ENCODE results near the gene EIF4E2.

EIF4E2 gene

DNA sequence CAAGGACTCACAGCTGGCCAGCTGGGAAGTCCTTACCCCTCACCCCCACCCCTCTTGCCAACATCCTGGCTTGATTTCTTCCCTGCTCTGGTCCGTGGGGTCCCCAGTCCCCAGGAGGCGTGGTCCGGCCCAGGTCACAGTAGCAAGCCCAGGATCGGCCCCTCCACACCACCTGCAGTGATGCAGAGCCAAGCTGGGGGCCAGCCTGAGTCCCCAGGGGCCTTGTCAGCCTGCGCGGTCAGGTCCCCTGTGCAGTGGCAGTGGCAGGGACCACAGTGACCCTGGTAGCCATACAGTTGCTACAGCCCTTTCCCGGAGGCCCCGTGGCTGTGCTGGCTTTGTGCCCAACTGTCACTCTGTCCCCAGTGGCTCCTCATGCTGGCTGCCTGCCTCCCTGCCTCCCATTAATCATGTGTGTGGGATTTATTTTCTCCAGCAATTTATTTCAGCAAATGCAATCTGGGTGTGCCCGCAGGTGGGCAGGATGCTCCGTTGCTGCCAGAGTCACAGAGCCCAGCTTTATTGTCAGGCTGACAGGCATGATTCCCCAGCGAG, 39.1 kb upstream of the EIF4E2 start:
- no peak overlapping the region for H3K9ac ChIP-seq (ENCODE audit: low read depth, low read length)

DNA sequence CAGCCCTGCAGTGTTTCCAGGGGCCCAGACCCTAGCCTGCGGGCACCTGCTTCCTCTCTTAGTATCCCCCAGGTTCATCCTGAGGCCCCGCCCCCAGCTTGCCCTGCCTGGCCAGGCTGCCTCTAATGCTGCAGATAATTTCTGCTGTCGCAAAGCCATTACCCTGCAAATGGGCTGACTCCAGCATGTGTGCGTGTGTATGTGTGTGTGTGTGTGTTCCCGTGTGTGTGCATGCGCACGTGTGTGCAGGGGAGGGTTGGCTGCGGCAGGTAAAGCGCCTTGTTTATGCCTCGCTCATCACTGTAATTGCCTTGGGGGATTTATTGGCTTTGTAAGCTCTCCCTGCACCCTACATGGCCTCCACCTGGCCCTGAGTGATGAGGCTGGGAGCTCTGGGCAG, 37.9 kb upstream of the EIF4E2 start:
- Histone ChIP-seq H3K27me3 (ENCODE audit: control insufficient read depth, insufficient read depth, low read length) (no peaks in the 10 kb centered on the region), H3K27ac (ENCODE audit: low read depth, low read length) (no peak overlapping the region), H3K4me1 (ENCODE audit: control insufficient read depth, insufficient read depth, low read length) (no peaks in the 10 kb centered on the region), H3K36me3 (ENCODE audit: control insufficient read depth, insufficient read depth, low read length) (no peaks in the 10 kb centered on the region), H3K9me3 (ENCODE audit: control insufficient read depth, insufficient read depth, low read length) (no peaks in the 10 kb centered on the region), H3K9ac (ENCODE audit: low read depth, low read length) (no peak overlapping the region), H3K4me3 (ENCODE audit: low read depth, low read length) (no peak overlapping the region)

More for the DNA sequence above, 39.1 kb upstream of the EIF4E2 start:
- H3K36me3 ChIP-seq (ENCODE audit: control insufficient read depth, insufficient read depth, low read length) = no peaks in the 10 kb centered on the region
- no peak overlapping the region for H3K27ac ChIP-seq (ENCODE audit: low read depth, low read length)
- peaks cover 10% of the 10 kb centered on the region for H3K27me3 ChIP-seq (ENCODE audit: control insufficient read depth, insufficient read depth, low read length)
- no peaks in the 10 kb centered on the region for H3K9me3 ChIP-seq (ENCODE audit: control insufficient read depth, insufficient read depth, low read length)
- no peaks in the 10 kb centered on the region for H3K4me1 ChIP-seq (ENCODE audit: control insufficient read depth, insufficient read depth, low read length)
- no peak overlapping the region for H3K4me3 ChIP-seq (ENCODE audit: low read depth, low read length)

DNA sequence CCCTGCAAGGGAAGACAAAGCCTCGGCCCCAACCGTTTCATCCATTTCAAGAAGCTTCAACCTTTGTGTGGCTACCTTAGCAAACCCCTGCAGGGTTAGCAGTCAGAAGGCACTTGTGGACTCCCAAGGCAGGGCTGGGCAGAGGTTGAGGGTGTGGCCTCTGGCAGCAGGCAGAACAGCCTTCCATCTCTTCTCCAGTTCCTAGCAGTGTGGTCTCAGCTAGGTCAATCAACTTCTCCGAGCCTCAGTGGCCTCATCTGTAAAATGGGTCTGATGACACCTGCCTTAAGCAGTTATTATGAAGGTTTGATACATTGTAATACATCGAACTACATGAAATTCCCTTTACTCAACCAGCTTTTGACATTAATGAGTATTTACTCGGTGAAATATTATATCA, 37.1 kb upstream of the EIF4E2 start:
- Histone ChIP-seq H3K9ac (ENCODE audit: low read depth, low read length) (no peak overlapping the region), H3K27me3 (ENCODE audit: control insufficient read depth, insufficient read depth, low read length) (no peaks in the 10 kb centered on the region), H3K4me1 (ENCODE audit: control insufficient read depth, insufficient read depth, low read length) (no peaks in the 10 kb centered on the region), H3K36me3 (ENCODE audit: control insufficient read depth, insufficient read depth, low read length) (no peaks in the 10 kb centered on the region), H3K27ac (ENCODE audit: low read depth, low read length) (no peak overlapping the region), H3K9me3 (ENCODE audit: control insufficient read depth, insufficient read depth, low read length) (no peaks in the 10 kb centered on the region), H3K4me3 (ENCODE audit: low read depth, low read length) (no peak overlapping the region)

DNA sequence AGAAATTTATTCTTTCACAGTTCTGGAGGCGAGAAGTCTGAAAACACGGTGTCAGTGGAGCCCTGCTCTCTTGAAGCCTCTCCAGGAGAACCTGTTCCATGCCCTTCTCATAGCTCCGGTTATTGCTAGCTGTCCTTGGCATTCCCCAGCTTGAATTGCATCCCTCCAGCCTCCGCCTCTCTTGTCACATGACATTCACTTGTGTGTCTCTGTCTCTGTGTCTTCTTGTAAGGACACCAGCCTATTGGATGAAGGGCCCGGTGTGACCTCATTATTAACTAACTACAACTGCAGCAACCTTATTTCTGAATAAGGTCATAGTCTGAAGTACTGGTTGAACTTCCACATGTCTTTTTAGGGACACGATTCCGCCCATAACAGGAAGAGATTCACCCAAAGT, 34.9 kb upstream of the EIF4E2 start:
- H3K9me3 ChIP-seq (ENCODE audit: control insufficient read depth, insufficient read depth, low read length) = no peaks in the 10 kb centered on the region
- peaks cover 12% of the 10 kb centered on the region for H3K27me3 ChIP-seq (ENCODE audit: control insufficient read depth, insufficient read depth, low read length)
- H3K36me3 ChIP-seq (ENCODE audit: control insufficient read depth, insufficient read depth, low read length) = no peaks in the 10 kb centered on the region
- H3K4me1 ChIP-seq (ENCODE audit: control insufficient read depth, insufficient read depth, low read length) = no peaks in the 10 kb centered on the region
- H3K27ac ChIP-seq (ENCODE audit: low read depth, low read length) = no peak overlapping the region
- no peak overlapping the region for H3K9ac ChIP-seq (ENCODE audit: low read depth, low read length)
- no peak overlapping the region for H3K4me3 ChIP-seq (ENCODE audit: low read depth, low read length)

DNA sequence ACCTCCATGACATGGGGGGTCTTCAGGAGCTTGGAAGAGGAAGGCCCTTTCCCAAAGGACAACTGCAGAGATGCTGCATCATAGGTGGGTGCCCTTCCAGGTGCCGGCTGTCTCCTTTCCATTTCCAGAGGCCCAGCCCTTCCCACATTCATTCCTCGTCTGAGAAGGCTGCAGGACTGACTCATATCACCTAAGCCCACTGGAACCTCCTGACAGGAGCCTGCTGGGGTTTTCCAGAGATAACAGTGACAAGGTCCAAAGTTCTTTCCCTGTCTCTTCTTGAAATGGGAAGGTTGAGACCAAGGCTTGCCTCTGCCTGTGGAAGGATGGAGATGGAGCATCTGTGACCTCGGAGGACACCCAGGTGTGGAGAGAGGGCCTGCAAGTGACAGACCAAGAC, 33.9 kb upstream of the EIF4E2 start:
- no peak overlapping the region for H3K27ac ChIP-seq (ENCODE audit: low read depth, low read length)
- no peaks in the 10 kb centered on the region for H3K36me3 ChIP-seq (ENCODE audit: control insufficient read depth, insufficient read depth, low read length)
- H3K9me3 ChIP-seq (ENCODE audit: control insufficient read depth, insufficient read depth, low read length) = no peaks in the 10 kb centered on the region
- no peak overlapping the region for H3K9ac ChIP-seq (ENCODE audit: low read depth, low read length)
- no peak overlapping the region for H3K4me3 ChIP-seq (ENCODE audit: low read depth, low read length)
- H3K4me1 ChIP-seq (ENCODE audit: control insufficient read depth, insufficient read depth, low read length) = peaks cover under 1% of the 10 kb centered on the region; the same call in 1 of the 2 replicates
- peaks cover 21% of the 10 kb centered on the region for H3K27me3 ChIP-seq (ENCODE audit: control insufficient read depth, insufficient read depth, low read length)

DNA sequence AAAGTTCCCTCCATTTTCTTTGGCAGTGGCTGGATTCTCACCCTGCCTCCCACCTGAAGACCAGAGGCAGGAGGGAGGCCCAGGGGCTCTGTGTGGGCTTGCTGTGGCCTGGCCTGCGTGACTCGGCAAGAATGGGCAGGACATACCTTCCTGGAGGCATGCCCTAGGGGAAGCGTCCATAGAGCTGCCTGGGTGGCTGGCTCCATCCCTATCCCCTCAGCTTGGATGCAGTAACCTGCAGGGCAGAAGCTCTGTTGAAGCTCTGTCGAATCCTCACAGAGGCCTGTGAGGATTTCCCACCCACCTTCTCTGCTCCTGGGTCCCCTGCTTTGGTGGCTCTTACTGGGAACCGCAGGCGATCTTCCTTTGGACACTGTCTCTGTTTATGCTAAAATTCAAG, 31.6 kb upstream of the EIF4E2 start:
- H3K36me3 ChIP-seq (ENCODE audit: control insufficient read depth, insufficient read depth, low read length) = no peaks in the 10 kb centered on the region
- H3K27me3 ChIP-seq (ENCODE audit: control insufficient read depth, insufficient read depth, low read length) = peaks cover 44% of the 10 kb centered on the region
- H3K4me1 ChIP-seq (ENCODE audit: control insufficient read depth, insufficient read depth, low read length) = peaks cover 4% of the 10 kb centered on the region; the same call in 1 of the 2 replicates
- H3K9me3 ChIP-seq (ENCODE audit: control insufficient read depth, insufficient read depth, low read length) = no peaks in the 10 kb centered on the region
- no peak overlapping the region for H3K9ac ChIP-seq (ENCODE audit: low read depth, low read length)
- H3K4me3 ChIP-seq (ENCODE audit: low read depth, low read length) = no peak overlapping the region
- no peak overlapping the region for H3K27ac ChIP-seq (ENCODE audit: low read depth, low read length)

DNA sequence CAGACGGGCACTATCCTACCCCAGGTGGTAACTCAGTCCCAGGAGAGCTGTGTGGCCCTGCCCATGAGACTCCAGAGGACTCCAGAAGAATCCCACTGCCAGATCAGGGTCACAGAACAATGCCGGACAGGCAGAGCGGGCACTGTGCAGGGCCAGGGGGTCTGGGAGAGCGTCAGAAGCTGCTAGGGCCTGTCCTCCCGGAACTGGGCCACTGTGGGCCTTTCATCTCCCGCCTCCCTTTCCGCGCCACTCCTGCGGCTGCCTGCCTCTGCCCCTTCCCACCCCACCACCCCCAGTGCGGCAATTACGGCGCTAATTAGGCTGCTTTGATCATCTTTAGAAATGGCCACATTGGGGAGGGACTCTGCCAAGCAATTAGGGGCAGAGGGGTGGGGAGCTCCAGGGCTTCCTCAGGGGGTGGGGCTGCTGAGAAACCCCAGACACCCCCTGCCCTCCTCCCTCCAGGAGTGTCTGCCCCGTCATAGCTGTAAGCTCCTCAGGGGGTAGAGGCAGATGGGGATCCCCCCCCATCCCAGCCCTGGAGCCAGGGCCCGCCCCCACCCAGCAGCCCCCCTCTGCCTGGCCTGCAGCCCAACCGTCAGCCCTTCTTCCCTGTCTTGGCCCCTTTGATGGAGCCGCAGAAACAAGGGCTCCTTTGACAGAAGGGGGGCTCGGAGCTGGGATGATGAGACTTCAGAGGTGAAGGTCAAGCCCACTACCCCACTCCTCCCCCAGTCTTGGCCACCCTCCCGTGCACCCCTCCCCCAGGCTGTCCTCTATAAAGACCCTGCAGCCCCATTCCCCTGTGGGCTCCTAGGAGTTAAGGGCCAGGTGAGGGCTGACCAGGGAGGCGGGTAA, 30.7 kb upstream of the EIF4E2 start, which contains the start of gene PRSS56:
Gene PRSS56 (plus strand): TSS at position 808 of the 858 bp plus-strand sequence. CDS start 211 bp downstream, outside the sequence.
- Histone ChIP-seq H3K27ac (ENCODE audit: low read depth, low read length) (no peak within 1 kb of the TSS), H3K4me3 (ENCODE audit: low read depth, low read length) (no peak within 1 kb of the TSS), H3K36me3 (ENCODE audit: control insufficient read depth, insufficient read depth, low read length) (no peaks in the 10 kb centered on the region), H3K27me3 (ENCODE audit: control insufficient read depth, insufficient read depth, low read length) (peaks cover 54% of the 10 kb centered on the region), H3K4me1 (ENCODE audit: control insufficient read depth, insufficient read depth, low read length) (peaks cover 8% of the 10 kb centered on the region; the same call in 1 of the 2 replicates), H3K9me3 (ENCODE audit: control insufficient read depth, insufficient read depth, low read length) (no peaks in the 10 kb centered on the region), H3K9ac (ENCODE audit: low read depth, low read length) (no peak within 1 kb of the TSS)

DNA sequence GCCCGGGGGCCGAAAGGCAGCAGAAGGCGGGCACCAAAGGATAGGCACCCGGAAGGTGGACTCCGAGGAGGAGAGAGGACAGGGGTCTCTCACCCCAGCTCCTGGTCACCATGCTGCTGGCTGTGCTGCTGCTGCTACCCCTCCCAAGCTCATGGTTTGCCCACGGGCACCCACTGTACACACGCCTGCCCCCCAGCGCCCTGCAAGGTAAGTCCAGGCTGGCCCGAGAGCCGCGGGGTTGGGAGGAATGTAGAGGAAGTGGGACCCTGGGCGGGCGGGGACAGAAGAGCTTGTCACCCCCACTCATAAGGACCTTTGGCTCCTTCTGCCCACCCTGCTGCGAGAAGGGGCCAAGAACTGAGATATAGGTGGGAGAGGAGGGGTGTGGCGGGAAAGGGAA, 30.0 kb upstream of the EIF4E2 start:
- H3K27me3 ChIP-seq (ENCODE audit: control insufficient read depth, insufficient read depth, low read length) = peaks cover 59% of the 10 kb centered on the region
- H3K9me3 ChIP-seq (ENCODE audit: control insufficient read depth, insufficient read depth, low read length) = no peaks in the 10 kb centered on the region

DNA sequence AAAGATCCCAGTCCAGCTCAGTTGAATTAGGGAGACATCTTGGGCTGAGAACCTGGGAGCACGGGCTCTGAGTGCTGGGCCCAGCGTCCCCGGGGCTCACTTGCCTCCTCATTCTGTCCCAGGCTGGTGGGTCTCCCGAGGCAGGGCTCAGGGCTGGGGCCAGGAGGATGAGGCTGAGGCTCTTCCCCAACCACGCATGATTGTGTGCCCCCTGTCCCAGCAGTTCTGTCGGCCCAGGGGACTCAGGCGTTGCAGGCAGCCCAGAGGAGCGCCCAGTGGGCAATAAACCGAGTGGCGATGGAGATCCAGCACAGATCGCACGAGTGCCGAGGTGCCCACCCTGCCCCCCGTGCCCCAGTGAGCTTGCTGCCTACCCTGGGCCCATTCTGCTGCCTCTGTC, 29.4 kb upstream of the EIF4E2 start:
- Histone ChIP-seq H3K36me3 (ENCODE audit: control insufficient read depth, insufficient read depth, low read length) (no peaks in the 10 kb centered on the region), H3K9ac (ENCODE audit: low read depth, low read length) (no peak overlapping the region), H3K9me3 (ENCODE audit: control insufficient read depth, insufficient read depth, low read length) (no peaks in the 10 kb centered on the region), H3K27ac (ENCODE audit: low read depth, low read length) (no peak overlapping the region), H3K27me3 (ENCODE audit: control insufficient read depth, insufficient read depth, low read length) (peaks cover 59% of the 10 kb centered on the region), H3K4me1 (ENCODE audit: control insufficient read depth, insufficient read depth, low read length) (peaks cover 8% of the 10 kb centered on the region; the same call in 1 of the 2 replicates), H3K4me3 (ENCODE audit: low read depth, low read length) (no peak overlapping the region)

More for the DNA sequence above, 30.0 kb upstream of the EIF4E2 start:
- Histone ChIP-seq H3K4me1 (ENCODE audit: control insufficient read depth, insufficient read depth, low read length) (peaks cover 8% of the 10 kb centered on the region; the same call in 1 of the 2 replicates), H3K36me3 (ENCODE audit: control insufficient read depth, insufficient read depth, low read length) (no peaks in the 10 kb centered on the region), H3K27ac (ENCODE audit: low read depth, low read length) (no peak overlapping the region), H3K9ac (ENCODE audit: low read depth, low read length) (no peak overlapping the region), H3K4me3 (ENCODE audit: low read depth, low read length) (no peak overlapping the region)

DNA sequence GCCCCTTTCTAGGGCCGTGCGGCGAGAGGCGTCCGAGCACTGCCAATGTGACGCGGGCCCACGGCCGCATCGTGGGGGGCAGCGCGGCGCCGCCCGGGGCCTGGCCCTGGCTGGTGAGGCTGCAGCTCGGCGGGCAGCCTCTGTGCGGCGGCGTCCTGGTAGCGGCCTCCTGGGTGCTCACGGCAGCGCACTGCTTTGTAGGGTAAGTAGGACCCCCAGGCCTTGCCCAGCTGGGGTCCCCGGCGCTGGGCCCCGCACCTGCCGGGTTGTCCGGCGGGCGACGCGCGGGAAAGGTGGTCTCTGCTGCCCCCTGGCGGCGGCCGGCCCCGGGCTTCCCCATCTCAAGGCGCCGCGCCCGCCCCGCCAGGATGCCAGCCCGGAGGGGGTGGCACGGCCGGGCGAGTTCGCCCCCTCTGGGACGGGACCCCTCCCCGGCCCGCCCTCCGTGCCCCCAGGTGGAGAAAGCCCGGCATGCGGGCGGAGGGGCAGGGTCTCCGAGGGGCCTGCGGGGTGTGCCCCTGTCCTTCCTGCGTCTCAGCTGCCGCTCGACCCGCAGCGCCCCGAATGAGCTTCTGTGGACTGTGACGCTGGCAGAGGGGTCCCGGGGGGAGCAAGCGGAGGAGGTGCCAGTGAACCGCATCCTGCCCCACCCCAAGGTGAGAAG, 28.4 kb upstream of the EIF4E2 start:
- Histone ChIP-seq H3K36me3 (ENCODE audit: control insufficient read depth, insufficient read depth, low read length) (no peaks in the 10 kb centered on the region), H3K9ac (ENCODE audit: low read depth, low read length) (no peak overlapping the region), H3K4me3 (ENCODE audit: low read depth, low read length) (peak overlapping the region; percentile 46; the same call in 1 of the 2 replicates), H3K4me1 (ENCODE audit: control insufficient read depth, insufficient read depth, low read length) (peaks cover 8% of the 10 kb centered on the region; the same call in 1 of the 2 replicates), H3K9me3 (ENCODE audit: control insufficient read depth, insufficient read depth, low read length) (no peaks in the 10 kb centered on the region), H3K27ac (ENCODE audit: low read depth, low read length) (no peak overlapping the region), H3K27me3 (ENCODE audit: control insufficient read depth, insufficient read depth, low read length) (peaks cover 59% of the 10 kb centered on the region)

All from HUES48 (cell line).